Left lung (tissue), 10 donors: Measurements from ENCODE around the gene GOLGA6A. TPM values are rescaled to one million over a fixed set of nuclear protein-coding genes. Genes with fewer than 3 reads are reported as not detected.

ENCODE experiments used
- ATAC-seq: fragments of 200-7000 bp; cut with Tn5 transposase; one replicate; pipeline ENCODE4 v1.9.1; 2020; ENCODE audit warnings: moderate library complexity
- DNase-seq, 4 donors: peaks; one replicate each; pipeline ENCODE4 v3.0.0-alpha.2; 2013 to 2020
- H3K27ac ChIP-seq, 2 donors: fragments of 200-600 bp; sonication (generic) in 1 of 2; one replicate each; pipeline versions ENCODE4 v1.5.0 to v1.8.0; 2020 to 2021
- H3K27me3 ChIP-seq, 2 donors: fragments of 200-600 bp; sonication (generic) in 1 of 2; one replicate each; pipeline versions ENCODE4 v1.5.0 to v1.8.0; 2020 to 2021
- H3K36me3 ChIP-seq, 2 donors: fragments of 200-600 bp; sonication (generic) in 1 of 2; one replicate each; pipeline versions ENCODE4 v1.5.0 to v1.8.0; 2020 to 2021
- H3K4me1 ChIP-seq, 2 donors: fragments of 200-600 bp; one replicate each; pipeline ENCODE4 v1.8.0; 2021
- H3K4me3 ChIP-seq, 2 donors: fragments of 200-600 bp; sonication (generic) in 1 of 2; one replicate each; pipeline versions ENCODE4 v1.5.0 to v1.8.0; 2020 to 2021; ENCODE audit warnings: mild to moderate bottlenecking in 1 of 2
- H3K9me3 ChIP-seq, 2 donors: fragments of 200-600 bp; sonication (generic) in 1 of 2; one replicate each; pipeline versions ENCODE4 v1.5.0 to v1.8.0; 2020 to 2021
- intact Hi-C, 2 donors: fragments of 100-400 bp; cut with DNase I; formaldehyde crosslinking; loops; one replicate each; pipeline versions ENCODE4 v1.11.2 to v1.14.2; 2022
- polyA plus RNA-seq, 6 donors: library from polyadenylated mRNA; unstranded; fragments of 120-200 nt; gene quantifications; one replicate each; pipeline ENCODE4 v1.2.1, GENCODE V29; 2013; ENCODE audit not compliant: insufficient read length in 6 of 6
- total RNA-seq, 2 donors: library from RNA; stranded (reverse); fragmentation: NEBNext Ultra II Directional; extraction: Animal tissue kit (Norgen Biotek cat#: 25700); gene quantifications; one replicate each; pipeline ENCODE4 v1.2.1, GENCODE V29; 2021
- TF ChIP-seq, protein P1 (sequence below), 2 donors: fragments of 200-600 bp; sonication (generic) in 1 of 2; IDR thresholded peaks; one replicate each; pipeline versions ENCODE4 v1.5.0 to v1.8.0; 2021; ENCODE audit warnings: antibody characterized with exemption in 2 of 2
- donor health status: DM: no; HTN: yes; CAD: no.
- donor health status: DM: no; HTN: no; CAD: no.

GOLGA6A gene
- total and polyA plus RNA-seq, 8 donors: 0.06 to 0.56 (median 0.32) TPM; not detected in 2

DNA sequence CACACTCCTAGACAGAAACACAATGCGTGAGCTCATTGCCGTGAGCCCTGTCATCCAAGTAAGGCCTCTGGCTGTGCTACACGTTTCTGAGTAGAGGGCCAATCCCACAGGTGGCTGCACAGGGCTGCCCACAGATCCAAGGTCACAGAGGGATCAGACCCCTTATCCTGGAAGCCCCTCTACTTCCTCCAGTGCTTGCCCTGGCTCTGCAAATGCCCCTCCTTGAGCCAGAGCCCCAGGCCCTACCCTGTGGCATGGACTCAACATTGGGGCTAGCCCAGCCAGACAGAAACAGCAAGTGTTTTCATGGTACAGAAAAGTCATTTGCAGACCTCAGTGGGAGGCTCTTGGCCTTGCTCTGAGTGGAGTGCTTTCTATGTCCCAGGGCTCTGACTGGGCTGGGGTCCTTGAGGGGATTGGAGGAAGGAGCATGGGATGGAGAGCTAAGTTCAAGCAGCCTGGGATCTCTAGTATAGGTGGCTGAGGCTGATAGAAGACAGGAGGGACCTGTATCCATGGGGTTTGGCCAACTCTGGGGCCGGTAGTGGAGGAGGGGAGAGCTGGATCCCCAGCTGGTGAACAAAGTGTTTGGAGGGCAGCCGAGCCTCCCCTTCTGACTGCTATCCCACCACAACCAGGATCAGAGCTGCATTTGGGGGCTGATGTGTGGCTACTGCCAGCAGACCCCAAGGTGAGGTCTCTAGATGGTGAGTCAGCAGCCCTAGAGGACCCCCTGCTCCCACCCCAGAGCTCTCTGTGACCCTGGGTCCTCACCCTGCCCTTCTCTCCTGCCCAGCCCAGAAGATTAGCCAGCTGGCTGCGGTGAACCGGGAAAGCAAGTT, 38.7 kb downstream of the GOLGA6A start:
- DNase-seq (no peak), ATAC-seq (peak; percentile 2)
- TF ChIP-seq, protein P1, sequence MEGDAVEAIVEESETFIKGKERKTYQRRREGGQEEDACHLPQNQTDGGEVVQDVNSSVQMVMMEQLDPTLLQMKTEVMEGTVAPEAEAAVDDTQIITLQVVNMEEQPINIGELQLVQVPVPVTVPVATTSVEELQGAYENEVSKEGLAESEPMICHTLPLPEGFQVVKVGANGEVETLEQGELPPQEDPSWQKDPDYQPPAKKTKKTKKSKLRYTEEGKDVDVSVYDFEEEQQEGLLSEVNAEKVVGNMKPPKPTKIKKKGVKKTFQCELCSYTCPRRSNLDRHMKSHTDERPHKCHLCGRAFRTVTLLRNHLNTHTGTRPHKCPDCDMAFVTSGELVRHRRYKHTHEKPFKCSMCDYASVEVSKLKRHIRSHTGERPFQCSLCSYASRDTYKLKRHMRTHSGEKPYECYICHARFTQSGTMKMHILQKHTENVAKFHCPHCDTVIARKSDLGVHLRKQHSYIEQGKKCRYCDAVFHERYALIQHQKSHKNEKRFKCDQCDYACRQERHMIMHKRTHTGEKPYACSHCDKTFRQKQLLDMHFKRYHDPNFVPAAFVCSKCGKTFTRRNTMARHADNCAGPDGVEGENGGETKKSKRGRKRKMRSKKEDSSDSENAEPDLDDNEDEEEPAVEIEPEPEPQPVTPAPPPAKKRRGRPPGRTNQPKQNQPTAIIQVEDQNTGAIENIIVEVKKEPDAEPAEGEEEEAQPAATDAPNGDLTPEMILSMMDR (IDR thresholded peaks at IDR 0.05): no peak
- H3K4me3 ChIP-seq: no peak overlapping the region
- intact Hi-C loops: no loop called here
- peaks cover 19 to 31% of the 10 kb centered on the region in 2 donors for H3K4me1 ChIP-seq
- no peaks in the 10 kb centered on the region for H3K9me3 ChIP-seq
- peak overlapping the region; percentile 57 to 75 for H3K27ac ChIP-seq
- no peaks in the 10 kb centered on the region for H3K27me3 ChIP-seq
- peaks cover 0 to 50% of the 10 kb centered on the region in 2 donors for H3K36me3 ChIP-seq

DNA sequence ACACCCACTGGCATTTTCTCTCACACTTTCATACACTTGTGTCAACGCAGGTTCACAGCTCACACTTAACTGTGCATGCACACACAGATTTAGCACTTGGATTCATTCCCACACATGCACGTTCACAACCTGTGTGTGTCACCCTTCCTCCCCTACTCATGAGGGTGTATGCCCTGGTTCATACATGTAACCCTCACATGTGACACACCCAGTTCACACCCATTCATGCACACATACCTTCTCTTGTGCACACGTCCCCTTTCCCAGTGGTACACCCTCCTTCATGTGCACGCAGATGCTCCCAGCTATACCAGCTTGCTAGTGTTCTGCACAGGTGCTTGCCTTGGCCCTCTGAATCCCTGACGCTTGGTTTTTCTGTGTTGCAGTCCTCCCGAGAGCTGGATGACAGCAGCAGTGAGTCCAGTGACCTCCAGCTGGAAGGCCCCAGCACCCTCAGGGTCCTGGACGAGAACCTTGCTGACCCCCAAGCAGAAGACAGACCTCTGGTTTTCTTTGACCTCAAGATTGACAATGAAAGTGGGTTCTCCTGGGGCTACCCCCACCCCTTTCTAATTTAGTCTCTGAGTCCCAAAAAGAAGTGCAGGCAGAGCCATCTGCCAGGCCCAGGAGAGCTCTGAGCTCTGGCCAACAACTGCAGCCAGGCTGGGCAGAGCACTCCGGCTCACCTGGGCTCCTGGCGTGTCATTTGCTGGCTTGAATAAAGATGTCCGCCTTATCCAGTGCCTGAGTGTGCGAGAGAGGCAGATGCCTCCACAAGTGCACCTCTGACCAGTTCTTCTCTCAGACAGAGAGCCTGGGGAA, 39.5 kb downstream of the GOLGA6A start:
- intact Hi-C loops: no loop called here
- no peak for DNase-seq
- no peak for ATAC-seq
- Histone ChIP-seq H3K4me1 (peaks cover 14 to 25% of the 10 kb centered on the region in 2 donors), H3K27me3 (no peaks in the 10 kb centered on the region), H3K36me3 (peaks cover 0 to 58% of the 10 kb centered on the region in 2 donors), H3K9me3 (no peaks in the 10 kb centered on the region), H3K27ac (peak overlapping the region in 1 of 2 donors; percentile 57), H3K4me3 (no peak overlapping the region)
- TF ChIP-seq, protein P1 (IDR thresholded peaks at IDR 0.05): no peak

DNA sequence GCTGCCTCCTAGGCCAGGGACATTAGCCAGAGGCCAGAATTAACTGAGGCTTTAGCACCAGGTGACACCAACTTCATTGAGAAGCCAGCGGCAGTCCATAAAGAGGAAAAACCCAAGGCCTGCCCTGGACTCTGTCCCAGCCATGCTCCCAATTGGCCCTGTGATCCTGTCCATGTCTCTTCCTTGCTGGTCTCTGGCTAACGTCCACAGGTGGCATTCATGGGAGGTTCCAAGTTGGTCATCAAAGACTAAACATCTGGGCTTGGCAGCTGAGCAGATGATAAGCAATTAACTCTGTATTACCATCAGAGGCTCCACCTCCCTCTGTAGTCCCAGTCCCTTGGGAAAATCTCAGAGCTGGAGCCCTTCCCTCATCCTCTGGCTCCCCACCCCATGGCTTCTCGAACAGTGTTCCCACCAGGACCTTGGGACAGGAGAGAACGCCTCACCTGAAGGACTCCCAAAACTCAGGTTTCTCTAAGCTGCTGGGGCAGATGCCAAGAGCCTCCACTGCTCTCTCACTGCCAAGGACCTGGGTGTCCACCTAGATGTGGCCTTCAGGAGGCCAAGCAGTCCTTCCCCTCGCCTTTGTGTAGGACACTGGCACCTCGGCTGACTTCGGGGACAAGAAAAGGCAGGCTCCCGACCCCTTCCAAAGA, 40.4 kb downstream of the GOLGA6A start:
- ATAC-seq: no peak
- H3K4me3 ChIP-seq: no peak overlapping the region
- intact Hi-C loops: no loop called here
- H3K27me3 ChIP-seq: no peaks in the 10 kb centered on the region
- H3K4me1 ChIP-seq: peaks cover 14 to 24% of the 10 kb centered on the region in 2 donors
- peak overlapping the region in 1 of 2 donors; percentile 66 for H3K27ac ChIP-seq
- H3K36me3 ChIP-seq: peaks cover 0 to 67% of the 10 kb centered on the region in 2 donors
- no peak for DNase-seq
- TF ChIP-seq, protein P1 (IDR thresholded peaks at IDR 0.05): no peak
- H3K9me3 ChIP-seq: no peaks in the 10 kb centered on the region

DNA sequence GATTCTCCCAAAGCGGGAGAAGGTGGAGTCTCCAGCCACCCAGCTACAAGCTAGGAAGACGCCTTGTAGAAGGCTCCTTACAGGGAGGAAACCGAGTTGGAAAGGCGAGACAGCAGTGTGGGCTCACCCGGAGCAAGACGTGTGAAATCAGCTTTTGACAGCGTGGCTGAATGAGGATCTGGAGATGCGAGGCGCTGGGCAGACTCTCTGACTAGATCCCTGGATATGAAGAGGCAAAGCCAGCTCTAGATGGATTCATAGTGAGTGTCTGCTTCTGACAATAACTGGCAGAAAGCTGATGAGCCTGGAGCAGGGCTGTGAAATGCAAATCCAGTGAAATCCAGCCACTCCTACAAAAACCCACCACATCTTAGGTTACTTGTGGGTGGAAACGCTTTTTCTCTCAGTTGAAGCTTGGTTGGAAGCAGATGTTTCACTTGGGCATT, 41.0 kb downstream of the GOLGA6A start:
- intact Hi-C loops: no loop called here
- Histone ChIP-seq H3K4me3 (no peak overlapping the region), H3K4me1 (peaks cover 14 to 25% of the 10 kb centered on the region in 2 donors), H3K27ac (peak overlapping the region; percentile 44 to 66), H3K27me3 (no peaks in the 10 kb centered on the region), H3K9me3 (no peaks in the 10 kb centered on the region), H3K36me3 (peaks cover 0 to 72% of the 10 kb centered on the region in 2 donors)
- TF ChIP-seq, protein P1 (IDR thresholded peaks at IDR 0.05): no peak
- ATAC-seq (no peak), DNase-seq (no peak)
